Nephron (organoid): Measurements from ENCODE around the gene MRGPRD.

Source experiments
- H3K27ac Mint-ChIP-seq, 3 experiments: 2 replicates each; pipeline ENCODE4 v1.8.0; 2020; ENCODE audit warnings: mixed read lengths in 3 of 3, mild to moderate bottlenecking in 2 of 3, moderate library complexity in 1 of 3
- H3K27me3 Mint-ChIP-seq: 2 replicates; pipeline ENCODE4 v1.8.0; 2021; ENCODE audit warnings: low read depth, mild to moderate bottlenecking, moderate library complexity, mixed read lengths
- H3K36me3 Mint-ChIP-seq: 2 replicates; pipeline ENCODE4 v1.8.0; 2020; ENCODE audit warnings: low read depth, mixed read lengths
- H3K4me1 Mint-ChIP-seq: 2 replicates; pipeline ENCODE4 v1.8.0; 2020; ENCODE audit warnings: mixed read lengths
- H3K4me3 Mint-ChIP-seq, 3 experiments: 2 replicates each; pipeline ENCODE4 v1.8.0; 2020; ENCODE audit warnings: mild to moderate bottlenecking in 3 of 3, mixed read lengths in 3 of 3, moderate library complexity in 2 of 3
- H3K9me3 Mint-ChIP-seq: 2 replicates; pipeline ENCODE4 v1.8.0; 2020; ENCODE audit warnings: mixed read lengths
- TF ChIP-seq, protein P1 (sequence below), 3 experiments: fragments of 200-600 bp; sonication (generic); IDR thresholded peaks; one replicate each; pipeline ENCODE4 v1.5.0; 2021; ENCODE audit warnings: antibody characterized with exemption in 3 of 3; ENCODE audit not compliant: unreplicated experiment in 3 of 3

The MRGPRD gene

DNA sequence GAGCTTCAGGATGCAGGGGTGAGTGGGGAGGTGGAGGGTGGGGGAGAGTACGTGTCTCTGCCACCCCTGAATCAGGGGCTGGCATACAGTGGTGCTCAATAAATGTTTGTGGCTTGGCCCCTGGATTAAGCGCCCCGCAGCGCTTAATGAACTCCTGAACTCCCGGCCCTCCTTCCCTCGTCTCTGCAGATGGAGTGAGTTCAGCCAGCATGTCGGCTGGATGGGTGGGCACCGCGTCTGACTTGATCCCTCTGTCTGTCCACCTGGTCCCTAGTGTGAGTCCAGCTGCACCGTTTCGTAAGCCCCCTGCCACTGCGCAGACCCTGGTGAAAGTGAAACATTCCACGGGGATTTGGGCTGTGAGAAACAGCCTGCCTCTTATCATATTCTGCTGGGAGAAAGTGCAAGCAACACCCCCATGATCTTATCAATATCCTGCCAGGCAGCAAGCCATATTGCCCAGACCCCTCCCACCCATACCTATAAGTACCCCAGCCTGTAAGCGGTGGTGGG, 12.0 kb upstream of the MRGPRD start:
- Mint-ChIP-seq H3K9me3 (no peaks in the 10 kb centered on the region), H3K27ac (no peak overlapping the region), H3K4me1 (peaks cover under 1% of the 10 kb centered on the region), H3K27me3 (peaks cover 18% of the 10 kb centered on the region), H3K4me3 (no peak overlapping the region), H3K36me3 (no peaks in the 10 kb centered on the region)
- TF ChIP-seq, protein P1, sequence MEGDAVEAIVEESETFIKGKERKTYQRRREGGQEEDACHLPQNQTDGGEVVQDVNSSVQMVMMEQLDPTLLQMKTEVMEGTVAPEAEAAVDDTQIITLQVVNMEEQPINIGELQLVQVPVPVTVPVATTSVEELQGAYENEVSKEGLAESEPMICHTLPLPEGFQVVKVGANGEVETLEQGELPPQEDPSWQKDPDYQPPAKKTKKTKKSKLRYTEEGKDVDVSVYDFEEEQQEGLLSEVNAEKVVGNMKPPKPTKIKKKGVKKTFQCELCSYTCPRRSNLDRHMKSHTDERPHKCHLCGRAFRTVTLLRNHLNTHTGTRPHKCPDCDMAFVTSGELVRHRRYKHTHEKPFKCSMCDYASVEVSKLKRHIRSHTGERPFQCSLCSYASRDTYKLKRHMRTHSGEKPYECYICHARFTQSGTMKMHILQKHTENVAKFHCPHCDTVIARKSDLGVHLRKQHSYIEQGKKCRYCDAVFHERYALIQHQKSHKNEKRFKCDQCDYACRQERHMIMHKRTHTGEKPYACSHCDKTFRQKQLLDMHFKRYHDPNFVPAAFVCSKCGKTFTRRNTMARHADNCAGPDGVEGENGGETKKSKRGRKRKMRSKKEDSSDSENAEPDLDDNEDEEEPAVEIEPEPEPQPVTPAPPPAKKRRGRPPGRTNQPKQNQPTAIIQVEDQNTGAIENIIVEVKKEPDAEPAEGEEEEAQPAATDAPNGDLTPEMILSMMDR (IDR thresholded peaks at IDR 0.05; ENCODE audit: unreplicated experiment in 3 of 3), result no peak

DNA sequence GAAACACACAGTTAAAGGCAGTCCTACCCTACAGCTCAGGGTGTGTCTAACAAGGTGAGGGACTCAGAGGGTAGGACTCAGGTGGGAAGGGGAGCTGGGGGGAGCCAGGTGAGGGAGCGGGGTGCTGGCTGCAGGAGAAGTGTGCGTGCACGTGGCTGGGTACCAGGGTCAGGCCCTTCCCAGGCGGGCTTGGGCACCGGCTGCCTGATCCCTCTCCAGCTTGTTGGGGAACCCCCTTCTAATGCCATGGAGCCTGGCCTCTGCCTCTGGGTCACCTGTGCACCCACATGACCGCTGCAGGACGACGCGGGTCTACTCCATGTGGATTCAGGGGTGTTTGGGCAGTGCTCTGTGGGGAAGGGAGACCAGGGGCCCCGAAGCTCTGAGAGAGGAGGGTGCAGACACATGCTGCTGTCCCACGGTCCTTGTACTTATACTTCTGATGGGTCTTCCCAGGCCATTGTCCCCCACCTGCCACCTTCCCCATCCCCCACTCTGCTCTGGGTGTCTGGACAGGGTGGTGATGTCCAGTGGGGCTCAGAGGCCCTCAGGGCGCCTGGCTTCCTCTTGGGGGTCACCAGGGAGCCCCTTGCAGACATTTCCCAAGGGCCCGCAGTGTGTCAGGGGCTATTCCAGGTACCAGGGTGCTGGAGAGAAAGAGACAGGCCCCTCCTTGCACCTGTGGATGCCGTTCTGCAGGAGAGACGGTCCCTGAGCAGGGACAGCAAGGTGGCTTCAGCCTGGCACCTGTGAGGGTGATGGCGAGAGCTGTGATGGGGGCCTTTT, 10.4 kb upstream of the MRGPRD start:
- Mint-ChIP-seq H3K4me1 (no peaks in the 10 kb centered on the region), H3K4me3 (no peak overlapping the region), H3K9me3 (peaks cover 14% of the 10 kb centered on the region), H3K27me3 (peaks cover 21% of the 10 kb centered on the region), H3K36me3 (peaks cover 6% of the 10 kb centered on the region), H3K27ac (no peak overlapping the region)
- TF ChIP-seq, protein P1 (IDR thresholded peaks at IDR 0.05; ENCODE audit: unreplicated experiment in 3 of 3), result no peak

DNA sequence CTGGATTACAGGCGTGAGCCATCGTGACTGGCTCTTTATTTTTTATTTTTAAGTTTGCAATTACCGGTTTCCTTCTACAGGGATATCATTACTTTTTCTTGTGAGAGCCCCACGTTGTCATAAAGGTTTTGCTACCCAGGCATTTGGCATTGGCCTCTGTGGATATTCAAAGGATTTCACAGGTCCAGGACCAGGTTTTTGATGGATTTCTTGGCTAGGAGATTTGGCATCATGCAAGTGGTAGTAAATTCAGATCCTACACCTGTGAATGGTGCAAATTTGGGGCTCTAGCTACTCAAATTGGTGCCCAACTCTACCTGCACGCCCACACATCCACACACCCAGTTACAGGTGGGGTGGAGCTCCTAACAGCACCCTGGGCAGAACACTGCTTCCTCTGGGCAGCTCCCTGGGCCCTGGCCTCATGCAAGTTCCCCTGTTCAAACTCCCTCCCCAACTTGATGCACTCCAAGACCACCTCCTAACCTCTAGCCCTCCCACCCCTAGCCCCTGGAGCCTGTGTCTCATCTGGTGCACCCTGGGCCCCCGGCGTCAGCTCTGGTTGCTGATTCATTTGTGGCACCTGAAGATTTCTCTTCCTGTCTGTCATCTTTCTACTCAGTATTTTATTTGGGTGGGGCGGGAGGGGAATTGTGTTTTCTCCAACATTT, 9.3 kb upstream of the MRGPRD start:
- Mint-ChIP-seq H3K27ac (no peak overlapping the region), H3K4me1 (no peaks in the 10 kb centered on the region), H3K27me3 (peaks cover 21% of the 10 kb centered on the region), H3K36me3 (peaks cover 6% of the 10 kb centered on the region), H3K9me3 (peaks cover 14% of the 10 kb centered on the region), H3K4me3 (no peak overlapping the region)
- TF ChIP-seq, protein P1 (IDR thresholded peaks at IDR 0.05; ENCODE audit: unreplicated experiment in 3 of 3), result no peak

DNA sequence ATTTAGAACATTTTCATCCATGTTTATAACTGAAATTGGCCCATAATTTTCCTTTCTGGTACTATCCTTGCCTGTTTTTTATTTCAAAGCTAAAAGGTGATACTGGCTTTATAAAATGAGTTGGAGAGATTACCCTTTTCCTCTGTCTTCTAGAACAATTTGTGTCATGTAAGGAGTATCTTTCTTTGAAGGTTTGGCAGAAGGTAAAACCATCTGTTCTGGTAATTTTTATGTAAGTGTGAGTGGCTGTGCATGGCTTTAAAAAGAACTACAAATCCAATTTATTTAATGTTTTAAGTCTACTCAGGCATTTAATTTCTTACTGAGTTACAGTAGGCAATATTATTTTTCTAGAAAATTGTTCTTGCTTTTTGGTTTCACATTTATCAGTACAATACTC, 7.7 kb upstream of the MRGPRD start:
- peaks cover 21% of the 10 kb centered on the region for H3K27me3 Mint-ChIP-seq

DNA sequence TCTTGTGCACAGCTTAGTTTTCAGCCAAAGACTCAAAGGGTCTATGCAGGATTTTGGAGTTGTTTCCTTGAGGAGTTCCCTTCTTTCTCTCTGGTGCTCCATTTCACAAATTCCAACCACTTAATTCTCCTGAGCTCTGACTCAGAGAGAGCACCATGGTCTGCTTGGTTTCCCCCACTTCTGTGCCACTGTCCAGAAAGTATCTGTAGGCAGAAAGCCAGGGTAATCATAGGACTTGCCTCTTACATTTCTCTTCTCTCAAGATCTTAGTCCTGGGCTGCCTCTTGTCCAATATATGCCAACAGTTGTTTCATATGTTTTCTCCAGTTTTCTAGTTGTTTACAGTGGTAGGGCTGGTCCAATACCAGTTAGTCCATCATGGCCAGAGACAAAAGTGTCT, 6.4 kb upstream of the MRGPRD start:
- H3K27ac Mint-ChIP-seq, result no peak overlapping the region
- H3K4me3 Mint-ChIP-seq, result no peak overlapping the region

More for the DNA sequence above, 7.7 kb upstream of the MRGPRD start:
- Mint-ChIP-seq H3K4me1 (no peaks in the 10 kb centered on the region), H3K27ac (no peak overlapping the region), H3K4me3 (no peak overlapping the region), H3K36me3 (peaks cover 6% of the 10 kb centered on the region), H3K9me3 (peaks cover 16% of the 10 kb centered on the region)
- TF ChIP-seq, protein P1 (IDR thresholded peaks at IDR 0.05; ENCODE audit: unreplicated experiment in 3 of 3), result no peak

More for the DNA sequence above, 6.4 kb upstream of the MRGPRD start:
- peaks cover 23% of the 10 kb centered on the region for H3K9me3 Mint-ChIP-seq
- H3K27me3 Mint-ChIP-seq, result peaks cover 19% of the 10 kb centered on the region
- TF ChIP-seq, protein P1 (IDR thresholded peaks at IDR 0.05; ENCODE audit: unreplicated experiment in 3 of 3), result no peak
- H3K36me3 Mint-ChIP-seq, result peaks cover 6% of the 10 kb centered on the region
- H3K4me1 Mint-ChIP-seq, result no peaks in the 10 kb centered on the region
